ACHN (cell line): ENCODE measurements around the gene HLA-DOB.
"Not testable (repeated sequence)": the region's sequence is repeated elsewhere in the genome, so short reads cannot be mapped to it uniquely, and the experiment has no call there.

Experiments
- DNase-seq: peaks from one replicate; pipeline ENCODE4 v3.0.0-alpha.2; 2015
- in situ Hi-C: cut with HindIII; loops from 2 replicates; pipeline ENCODE4 v1.10.0; 2017; ENCODE audit warnings: low sequenced_read_pairs, low pct_ligation_motif_present, low pct_unique_long_range_greater_than_20kb

Gene HLA-DOB

GRCh38 chr6:32825966-32826365 is 9.2 kb upstream of the HLA-DOB start:
- in situ Hi-C loops, result no loop called here
- DNase-seq, result peak; percentile 31

- in situ Hi-C loops, result no loop called here
- DNase-seq, result peak; percentile 72
Measured at GRCh38 chr6:32819729-32820128, 2.9 kb upstream of the HLA-DOB start.

GRCh38 chr6:32818867-32819266 is 2.1 kb upstream of the HLA-DOB start:
- in situ Hi-C loops, result no loop called here
- DNase-seq, result no peak

GRCh38 chr6:32815996-32816395 is 806 bp downstream of the HLA-DOB start:
- DNase-seq, result no peak

GRCh38 chr6:32815115-32815514 is 1.7 kb downstream of the HLA-DOB start:
- no peak for DNase-seq
- in situ Hi-C loops, result no loop called here

More at GRCh38 chr6:32815996-32816395, 806 bp downstream of the HLA-DOB start:
- in situ Hi-C loops, result no loop called here

- in situ Hi-C loops, result no loop called here
- no peak for DNase-seq
Measured at GRCh38 chr6:32814145-32814544, 2.7 kb downstream of the HLA-DOB start.

- in situ Hi-C loops, result no loop called here
Measured at GRCh38 chr6:32809171-32809570, 7.6 kb downstream of the HLA-DOB start.

GRCh38 chr6:32807020-32807580 is 9.7 kb downstream of the HLA-DOB start:
- in situ Hi-C loops, result no loop called here
- DNase-seq, result no peak

More at GRCh38 chr6:32809171-32809570, 7.6 kb downstream of the HLA-DOB start:
- DNase-seq, result no peak

GRCh38 chr6:32805404-32805803 is 11.4 kb downstream of the HLA-DOB start:
- DNase-seq, in situ Hi-C loops: not testable (repeated sequence)

- DNase-seq, result no peak
- in situ Hi-C loops, result no loop called here
Measured at GRCh38 chr6:32803416-32803815, 13.4 kb downstream of the HLA-DOB start.

- DNase-seq, result no peak
- in situ Hi-C loops, result no loop called here
Measured at GRCh38 chr6:32799740-32800139, 17.1 kb downstream of the HLA-DOB start.

- DNase-seq, result no peak
- in situ Hi-C loops, result no loop called here
Measured at GRCh38 chr6:32799168-32799567, 17.6 kb downstream of the HLA-DOB start.

GRCh38 chr6:32796848-32797776 is 19.7 kb downstream of the HLA-DOB start:
- in situ Hi-C loops, result no loop called here
- peak; percentile 55 for DNase-seq

- in situ Hi-C loops, result no loop called here
Measured at GRCh38 chr6:32794510-32794909, 22.3 kb downstream of the HLA-DOB start.

GRCh38 chr6:32792901-32793435 is 23.8 kb downstream of the HLA-DOB start:
- in situ Hi-C loops, result no loop called here
- no peak for DNase-seq

More at GRCh38 chr6:32794510-32794909, 22.3 kb downstream of the HLA-DOB start:
- no peak for DNase-seq

GRCh38 chr6:32790306-32790705 is 26.5 kb downstream of the HLA-DOB start:
- DNase-seq, result no peak
- in situ Hi-C loops, result no loop called here

- DNase-seq, result peak; percentile 53
- in situ Hi-C loops, result no loop called here
Measured at GRCh38 chr6:32785781-32786533, 30.8 kb downstream of the HLA-DOB start.

- in situ Hi-C loops, DNase-seq: not testable (repeated sequence)
Measured at GRCh38 chr6:32782923-32783322, 33.9 kb downstream of the HLA-DOB start.

GRCh38 chr6:32779036-32779435 is 37.8 kb downstream of the HLA-DOB start:
- in situ Hi-C loops, result no loop called here
- no peak for DNase-seq
